ENCODE results near the gene RSRC1. TPM values are rescaled to one million over a fixed set of nuclear protein-coding genes. Genes with fewer than 3 reads are reported as not detected.

The RSRC1 gene
- total RNA-seq, 1 experiment from 2014 or later: 60.3 TPM

GRCh38 chr3:158430448-158430847 is 320.6 kb downstream of the RSRC1 start:
- Histone ChIP-seq H3K4me3 (no peak overlapping the region), H3K4me1 (replicated peaks; ENCODE audit: insufficient read depth) (no peaks in the 10 kb centered on the region), H3K79me2 (ENCODE audit: low read depth) (no peaks in the 10 kb centered on the region), H3K4me2 (no peak overlapping the region), H3F3A (ENCODE audit: insufficient read depth, low read depth) (no peaks in the 10 kb centered on the region), H3K27me3 (ENCODE audit: insufficient read depth, low read depth) (no peaks in the 10 kb centered on the region), H3K9me3 (ENCODE audit: insufficient read depth, low read depth) (no peaks in the 10 kb centered on the region), H2AFZ (no peak overlapping the region), H3K27ac (no peak overlapping the region), H3K9me2 (ENCODE audit: insufficient read depth) (no peaks in the 10 kb centered on the region), H4K20me1 (ENCODE audit: insufficient read depth) (no peaks in the 10 kb centered on the region), H3K36me3 (ENCODE audit: low read depth) (no peaks in the 10 kb centered on the region)
- intact Hi-C loops (cut with micrococcal nuclease; ENCODE audit: unreplicated experiment): loop anchor here (5.0 to 10.0 kb wide), 5 partner anchors 118 to 666 kb away; partner anchors contain the start of gene SHOX2
- DNase-seq: no peak
- TF ChIP-seq EZH2 (IDR thresholded peaks at IDR 0.05; ENCODE audit: low read depth) (no peak), CTCF (conservative IDR thresholded peaks at IDR 0.05) (no peak)
- BruUV-seq (replicated peaks): no TSS peak
- ChIA-PET CTCF (no interaction called here), POLR2A (ENCODE audit: unreplicated experiment) (no interaction called here)

GRCh38 chr3:158430968-158431367 is 321.1 kb downstream of the RSRC1 start:
- no peak overlapping the region for H3K4me2 ChIP-seq
- H3K4me1 ChIP-seq (replicated peaks; ENCODE audit: insufficient read depth): no peaks in the 10 kb centered on the region
- H3K4me3 ChIP-seq: no peak overlapping the region
- no peaks in the 10 kb centered on the region for H3F3A ChIP-seq (ENCODE audit: insufficient read depth, low read depth)
- POLR2A ChIA-PET (ENCODE audit: unreplicated experiment): no interaction called here
- no peaks in the 10 kb centered on the region for H3K9me2 ChIP-seq (ENCODE audit: insufficient read depth)
- no peaks in the 10 kb centered on the region for H3K36me3 ChIP-seq (ENCODE audit: low read depth)
- intact Hi-C loops (cut with micrococcal nuclease; ENCODE audit: unreplicated experiment): loop anchor here (5.0 to 10.0 kb wide), 5 partner anchors 119 to 666 kb away; partner anchors contain the start of gene SHOX2
- CTCF ChIA-PET: no interaction called here
- no peaks in the 10 kb centered on the region for H3K9me3 ChIP-seq (ENCODE audit: insufficient read depth, low read depth)
- no peaks in the 10 kb centered on the region for H3K27me3 ChIP-seq (ENCODE audit: insufficient read depth, low read depth)
- no TSS peak for BruUV-seq (replicated peaks)
- no peaks in the 10 kb centered on the region for H3K79me2 ChIP-seq (ENCODE audit: low read depth)
- H2AFZ ChIP-seq: no peak overlapping the region
- TF ChIP-seq EZH2 (IDR thresholded peaks at IDR 0.05; ENCODE audit: low read depth) (no peak), CTCF (conservative IDR thresholded peaks at IDR 0.05) (no peak)
- H3K27ac ChIP-seq: no peak overlapping the region
- no peaks in the 10 kb centered on the region for H4K20me1 ChIP-seq (ENCODE audit: insufficient read depth)
- no peak for DNase-seq

GRCh38 chr3:158431829-158432228 is 321.9 kb downstream of the RSRC1 start:
- Histone ChIP-seq H3K9me3 (ENCODE audit: insufficient read depth, low read depth) (no peaks in the 10 kb centered on the region), H3K27me3 (ENCODE audit: insufficient read depth, low read depth) (no peaks in the 10 kb centered on the region), H3K36me3 (ENCODE audit: low read depth) (no peaks in the 10 kb centered on the region), H3K27ac (no peak overlapping the region), H3F3A (ENCODE audit: insufficient read depth, low read depth) (no peaks in the 10 kb centered on the region), H4K20me1 (ENCODE audit: insufficient read depth) (no peaks in the 10 kb centered on the region), H3K79me2 (ENCODE audit: low read depth) (no peaks in the 10 kb centered on the region), H3K4me1 (replicated peaks; ENCODE audit: insufficient read depth) (no peaks in the 10 kb centered on the region), H2AFZ (no peak overlapping the region), H3K9me2 (ENCODE audit: insufficient read depth) (0 out of 2 replicates have a peak, but pooled peaks cover under 1% of the 10 kb centered on the region), H3K4me2 (no peak overlapping the region), H3K4me3 (no peak overlapping the region)
- DNase-seq: no peak
- no TSS peak for BruUV-seq (replicated peaks)
- TF ChIP-seq EZH2 (IDR thresholded peaks at IDR 0.05; ENCODE audit: low read depth) (no peak), CTCF (conservative IDR thresholded peaks at IDR 0.05) (no peak)
- intact Hi-C loops (cut with micrococcal nuclease; ENCODE audit: unreplicated experiment): loop anchor here (5.0 to 10.0 kb wide), 5 partner anchors 120 to 667 kb away; partner anchors contain the start of gene SHOX2
- ChIA-PET CTCF (no interaction called here), POLR2A (ENCODE audit: unreplicated experiment) (no interaction called here)

Measured in PC-9 (cell line).